GM12878 (cell line): ENCODE measurements around the gene SCN4A. TPM values are rescaled to one million over a fixed set of nuclear protein-coding genes. Genes with fewer than 3 reads are reported as not detected.

Source experiments
- ATAC-seq: fragments of 200-7000 bp; cut with Tn5 transposase; 3 replicates; pipeline ENCODE4 v1.9.1; 2020; ENCODE audit warnings: mild to moderate bottlenecking, moderate library complexity
- BruUV-seq: library from RNA; stranded (reverse); fragments of 400-500 nt; replicated peaks from 2 replicates; lab custom pipeline; 2021; lab: Mats Ljungman, UMichigan
- CTCF ChIA-PET: fragments of 300-600 bp; sonication (Branson Sonifier 250); formaldehyde crosslinking; extraction: SDS; loops from one replicate; lab custom pipeline; 2021; ENCODE audit warnings: inconsistent platforms; lab: Yijun Ruan, JAX
- POLR2A ChIA-PET: fragments of 350-600 bp; formaldehyde crosslinking; extraction: SDS; loops from one replicate; lab custom pipeline; 2021; ENCODE audit warnings: inconsistent platforms; lab: Charles Lee
- RAD21 ChIA-PET: fragments of 300-600 bp; sonication (Branson Sonifier 250); formaldehyde crosslinking; loops from one replicate; lab custom pipeline; 2023; ENCODE audit warnings: antibody characterized with exemption; ENCODE audit not compliant: unreplicated experiment; lab: Charles Lee
- SMC1A ChIA-PET: fragments of 300-600 bp; sonication (Branson Sonifier 250); formaldehyde crosslinking; loops from one replicate; lab custom pipeline; 2023; ENCODE audit not compliant: unreplicated experiment, uncharacterized antibody; lab: Charles Lee
- DNase-seq: peaks from one replicate; pipeline ENCODE4 v3.0.0-alpha.2; 2011; ENCODE audit warnings: low read depth, low spot score
- FAIRE-seq: peaks from 3 replicates; lab custom pipeline; 2011; peaks lifted over from hg19 to GRCh38; lab: Jason Lieb, UNC
- H2AFZ ChIP-seq: 2 replicates; pipeline ENCODE4 v1.6.0; 2011; ENCODE audit warnings: low read depth, low read length, control low read depth; ENCODE audit not compliant: control insufficient read depth
- H3K27ac ChIP-seq: 2 replicates; pipeline ENCODE4 v1.5.1; 2011; ENCODE audit warnings: control low read depth; ENCODE audit not compliant: control insufficient read depth, insufficient read depth
- H3K27me3 ChIP-seq, 2 experiments: replicated peaks in 1 of 2; 2 replicates each; pipeline versions ENCODE4 v1.6.0 to v1.6.1; 2011; ENCODE audit warnings: low read length in 1 of 2; ENCODE audit not compliant: control insufficient read depth in 2 of 2, insufficient read depth in 2 of 2
- H3K36me3 ChIP-seq, 2 experiments: 2 replicates each; pipeline ENCODE4 v1.5.1; 2011; ENCODE audit warnings: low read length in 1 of 2; ENCODE audit not compliant: control insufficient read depth in 2 of 2, insufficient read depth in 2 of 2
- H3K4me1 ChIP-seq: 2 replicates; pipeline ENCODE4 v1.6.1; 2011; ENCODE audit warnings: mild to moderate bottlenecking, low read length, moderate library complexity, mixed read lengths; ENCODE audit not compliant: control insufficient read depth, insufficient read depth
- H3K4me2 ChIP-seq: 2 replicates; pipeline ENCODE4 v1.6.0; 2011; ENCODE audit warnings: control low read depth; ENCODE audit not compliant: control insufficient read depth, insufficient read depth
- H3K4me3 ChIP-seq: fragments of 200-600 bp; sonication (generic); 2 replicates; pipeline ENCODE4 v1.5.1; 2016
- H3K79me2 ChIP-seq: 2 replicates; pipeline ENCODE4 v1.6.0; 2011; ENCODE audit warnings: low read length; ENCODE audit not compliant: control insufficient read depth, insufficient read depth
- H3K9ac ChIP-seq: 2 replicates; pipeline ENCODE4 v1.8.0; 2011; ENCODE audit warnings: low read length, control low read depth, mixed read lengths; ENCODE audit not compliant: control insufficient read depth, insufficient read depth
- H3K9me3 ChIP-seq: replicated peaks from 3 replicates; pipeline ENCODE4 v1.5.1; 2011; ENCODE audit warnings: mild to moderate bottlenecking, low read length; ENCODE audit not compliant: control insufficient read depth, insufficient read depth
- H4K20me1 ChIP-seq: 2 replicates; pipeline ENCODE4 v1.6.0; 2011; ENCODE audit not compliant: control insufficient read depth, insufficient read depth
- ATF7 ChIP-seq: fragments of 450-650 bp; IDR thresholded peaks from 2 replicates; pipeline ENCODE4 v1.6.1; 2016; ENCODE audit warnings: low read depth, mild to moderate bottlenecking
- CHD2 ChIP-seq: IDR thresholded peaks from 2 replicates; pipeline ENCODE4 v1.6.1; 2011; ENCODE audit warnings: low read depth, low read length, improper control_type of control experiment, borderline replicate concordance
- CREB1 ChIP-seq: IDR thresholded peaks from 2 replicates; pipeline ENCODE4 v1.6.1; 2012; ENCODE audit warnings: low read depth, mild to moderate bottlenecking, inconsistent platforms
- ESRRA ChIP-seq: IDR thresholded peaks from 2 replicates; pipeline ENCODE4 v1.6.1; 2012; ENCODE audit warnings: mild to moderate bottlenecking, low read length, improper control_type of control experiment
- FOS ChIP-seq: IDR thresholded peaks from 3 replicates; pipeline ENCODE4 v1.6.1; 2011; ENCODE audit warnings: borderline replicate concordance; ENCODE audit not compliant: insufficient read length; ENCODE audit errors: extremely low read depth
- GATAD2B ChIP-seq: fragments of 450-650 bp; conservative IDR thresholded peaks from 2 replicates; pipeline ENCODE4 v1.6.1; 2017; ENCODE audit warnings: low read depth, mild to moderate bottlenecking, moderate library complexity
- IRF4 ChIP-seq: IDR thresholded peaks from 2 replicates; pipeline ENCODE4 v1.6.1; 2011; ENCODE audit warnings: low read depth, low read length
- MYB ChIP-seq: fragments of 150-350 bp; IDR thresholded peaks from 2 replicates; pipeline ENCODE4 v1.6.1; 2014; ENCODE audit warnings: mild to moderate bottlenecking, low read depth, low read length, borderline replicate concordance
- RELA ChIP-seq: fragments of 450-650 bp; IDR thresholded peaks from 2 replicates; pipeline ENCODE4 v1.8.0; 2014; ENCODE audit warnings: borderline replicate concordance; ENCODE audit not compliant: partially characterized antibody
- ZNF687 ChIP-seq: fragments of 450-650 bp; IDR thresholded peaks from 2 replicates; pipeline ENCODE4 v1.6.1; 2017; ENCODE audit warnings: mild to moderate bottlenecking, moderate library complexity
- WGBS: methylation state at CpG from one replicate; pipeline ENCODE4 v1.1.6; 2016; ENCODE audit warnings: low lambda C conversion rate; ENCODE audit not compliant: insufficient replicate concordance, insufficient coverage; ENCODE audit errors: missing lambda C conversion rate; 5-methylcytosine and 5-hydroxymethylcytosine counted together
- in situ Hi-C: fragments of 300-500 bp; cut with MboI; formaldehyde crosslinking; loops from 9 replicates; pipeline ENCODE4 v1.14.3; 2018; ENCODE audit warnings: mixed read lengths
- intact Hi-C: fragments of 100-400 bp; cut with micrococcal nuclease; formaldehyde crosslinking; loops from one replicate; pipeline ENCODE4 v1.14.2; 2022; ENCODE audit not compliant: unreplicated experiment
- polyA plus RNA-seq, 11 experiments: library from polyadenylated mRNA; depleted of rRNA in 4 of 11; unstranded in 6 of 11; stranded (reverse) in 5 of 11; fragments of >200 nt; fragmentation: Nextera tagmentation in 4 of 11; fragmentation: Illumina TruSeq in 1 of 11; extraction: Ambion mirVana in 4 of 11; extraction: Trizol in 1 of 11; gene quantifications; 1 replicate in 1 of 11; 2 replicates in 10 of 11; pipeline versions ENCODE4 v1.2.1 to v1.2.3, GENCODE V29; 2011 to 2016; ENCODE audit warnings: inconsistent platforms in 2 of 11, missing spikeins in 2 of 11, low read depth in 1 of 11
- total RNA-seq, 4 experiments: library from RNA; depleted of rRNA in 3 of 4; stranded (reverse); fragments of >200 nt in 3 of 4; fragmentation: Illumina TruSeq in 1 of 4; extraction: Trizol in 1 of 4; gene quantifications; 2 replicates each; pipeline versions ENCODE4 v1.2.1 to v1.2.3, GENCODE V29; 2013 to 2021

SCN4A gene
- total and polyA plus RNA-seq, 10 of the 15 experiments (the other 5 are each of a cell fraction or from before 2014, with no cell fraction given), result under 0.01 to 0.15 (median 0.07) TPM; not detected in 4

DNA sequence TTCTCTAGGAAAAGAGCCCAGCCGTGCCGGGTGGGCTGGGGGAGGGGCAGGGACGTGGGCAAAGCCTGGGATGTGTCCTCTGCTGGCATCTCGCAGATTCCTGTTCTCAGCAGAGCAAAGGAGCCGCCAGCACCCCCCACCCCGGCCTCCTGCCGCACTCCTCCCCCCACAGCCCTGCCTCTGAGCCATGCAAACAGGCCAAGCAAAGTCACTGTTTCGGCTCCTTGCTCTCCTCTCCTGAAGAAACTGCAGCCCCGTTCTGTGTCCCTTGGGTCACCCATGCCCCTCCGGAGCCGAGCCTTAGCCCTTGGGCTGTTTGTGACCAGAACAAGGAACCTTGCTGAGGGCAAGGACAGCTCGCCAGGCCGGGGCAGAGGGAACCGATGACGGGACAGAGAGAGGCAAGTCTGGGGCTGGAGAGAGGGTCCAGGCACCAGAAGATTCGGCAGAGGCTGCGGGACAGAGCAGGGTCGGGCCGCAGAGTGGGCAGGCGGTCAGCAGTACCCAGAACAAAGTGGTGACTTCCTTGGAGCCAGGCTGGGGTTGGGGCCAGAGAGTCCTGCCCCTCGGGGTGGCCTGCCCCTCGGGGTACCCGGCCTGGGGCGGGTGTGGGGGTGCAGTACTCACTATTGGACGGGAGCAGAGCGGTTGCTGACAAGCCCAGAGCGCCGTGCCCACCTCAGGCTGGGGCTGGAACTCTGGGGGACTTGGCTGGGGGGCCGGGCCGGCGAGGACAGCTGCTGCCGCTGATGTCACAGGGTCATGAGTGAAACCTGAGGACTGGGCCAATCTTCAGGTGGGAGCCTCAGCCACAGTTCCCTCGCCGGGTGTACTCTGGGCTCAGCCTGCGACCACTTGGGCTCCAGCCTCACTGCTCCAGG is 16.3 kb upstream of the SCN4A start:
- Histone ChIP-seq H3K79me2 (no peaks in the 10 kb centered on the region), H4K20me1 (no peaks in the 10 kb centered on the region), H3K4me2 (no peak overlapping the region), H3K36me3 (no peaks in the 10 kb centered on the region), H3K4me1 (no peaks in the 10 kb centered on the region), H3K4me3 (no peak overlapping the region), H2AFZ (no peak overlapping the region), H3K9me3 (no peaks in the 10 kb centered on the region), H3K27me3 (no peaks in the 10 kb centered on the region; a peak in 3 of 4 replicates), H3K27ac (no peak overlapping the region), H3K9ac (no peak overlapping the region)
- DNase-seq (no peak), FAIRE-seq (no peak), ATAC-seq (no peak)
- CTCF ChIA-PET, result interaction anchor here (0.6 to 3.6 kb wide), 6 partner anchors 19 to 144 kb away, joined by 3 to 46 read pairs (median 8); partner anchors contain the start of gene GH1
- RAD21 ChIA-PET, result interaction anchor here (0.6 to 1.4 kb wide), 2 partner anchors 39 to 77 kb away, joined by 3 to 4 read pairs; partner anchors contain the start of gene CSHL1
- in situ Hi-C loops (no loop called here), intact Hi-C loops (no loop called here)
- POLR2A ChIA-PET, result no interaction called here
- WGBS, result 36% methylated on average over 31 of the region's 35 CpGs
- TF ChIP-seq GATAD2B (no peak), CHD2 (no peak), RELA (no peak), MYB (no peak)
- BruUV-seq, result no TSS peak
- SMC1A ChIA-PET, result interaction anchor here (1.1 to 2.5 kb wide), 2 partner anchors 40 to 69 kb away, joined by 3 to 22 read pairs; partner anchors contain the start of gene GH1

DNA sequence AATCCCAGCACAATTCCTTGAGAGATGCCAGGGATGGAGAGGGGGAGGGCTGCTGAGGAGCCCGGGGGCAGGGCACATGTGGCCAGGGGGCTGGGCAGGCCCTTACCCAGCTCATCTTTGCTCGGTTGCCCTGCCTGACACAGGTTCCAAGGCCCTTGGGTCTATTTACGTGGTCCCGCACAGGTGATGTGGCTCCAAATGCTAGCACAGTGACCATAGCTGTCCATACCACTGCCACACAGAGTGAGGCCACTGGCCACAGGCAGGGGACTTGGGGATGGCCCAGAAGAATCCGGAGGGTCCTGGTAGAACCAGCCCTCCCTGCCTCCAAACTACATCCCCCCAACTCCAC is 15.4 kb upstream of the SCN4A start:
- Histone ChIP-seq H3K9ac (no peak overlapping the region), H2AFZ (no peak overlapping the region), H3K4me1 (no peaks in the 10 kb centered on the region), H3K27me3 (no peaks in the 10 kb centered on the region; a peak in 3 of 4 replicates), H3K4me2 (no peak overlapping the region), H3K9me3 (no peaks in the 10 kb centered on the region; the same call in 2 of the 3 replicates), H3K27ac (no peak overlapping the region), H3K4me3 (no peak overlapping the region), H3K36me3 (no peaks in the 10 kb centered on the region), H3K79me2 (no peaks in the 10 kb centered on the region), H4K20me1 (no peaks in the 10 kb centered on the region)
- 50% methylated on average over 5 of the region's 5 CpGs for WGBS
- no TSS peak for BruUV-seq
- POLR2A ChIA-PET, result interaction anchor here (0.6 kb wide), 1 partner anchor 69 kb away, joined by 3 read pairs; no protein-coding TSS in a partner anchor
- TF ChIP-seq ESRRA (no peak), CREB1 (no peak), ATF7 (no peak), FOS (no peak), IRF4 (no peak), ZNF687 (no peak)
- no peak for FAIRE-seq
- CTCF ChIA-PET, result interaction anchor here (0.6 to 4.4 kb wide), 6 partner anchors 37 to 86 kb away, joined by 3 to 28 read pairs (median 4); partner anchors contain the start of gene GH1
- RAD21 ChIA-PET, result interaction anchor here (1.4 kb wide), 1 partner anchor 76 kb away, joined by 4 read pairs; the partner anchor contains the start of gene CSHL1
- intact Hi-C loops (no loop called here), in situ Hi-C loops (no loop called here)
- SMC1A ChIA-PET, result interaction anchor here (0.6 to 1.9 kb wide), 4 partner anchors 19 to 68 kb away, joined by 3 to 7 read pairs (median 5); no protein-coding TSS in a partner anchor
- no peak for ATAC-seq
- no peak for DNase-seq
